Activated naive CD4-positive, alpha-beta T cell treated with anti-CD3 and anti-CD28 coated beads, Interleukin-2, amount 50 U/mL, for 16 hours (primary cell): Measurements from ENCODE around the gene TNFSF8.

Source experiments
- DNase-seq: peaks from one replicate; pipeline ENCODE4 v3.0.0-alpha.2; 2020

Gene TNFSF8

GRCh38 chr9:114935119-114935518, 4.7 kb upstream of the TNFSF8 start:
- DNase-seq: no peak

DNA sequence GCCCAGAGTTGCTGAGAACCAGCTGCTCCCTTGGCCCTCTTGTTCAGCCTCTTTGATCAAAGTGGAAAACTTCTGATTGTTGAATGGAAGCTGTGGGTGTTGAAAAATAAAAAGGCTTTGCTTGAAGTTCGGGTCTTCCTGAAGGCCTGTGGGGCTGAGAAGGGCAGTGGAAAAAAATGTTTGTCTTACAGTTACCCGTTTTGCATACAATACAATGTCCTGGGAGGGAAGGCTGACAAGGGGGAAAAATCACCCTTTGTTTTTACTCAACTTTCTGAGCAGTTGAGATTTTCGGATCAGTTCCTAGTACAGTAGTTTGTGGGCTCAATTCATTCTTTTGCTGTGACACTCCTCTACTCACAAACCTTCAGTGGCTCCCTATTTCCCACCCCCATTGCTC, 2.1 kb upstream of the TNFSF8 start:
- no peak for DNase-seq

DNA sequence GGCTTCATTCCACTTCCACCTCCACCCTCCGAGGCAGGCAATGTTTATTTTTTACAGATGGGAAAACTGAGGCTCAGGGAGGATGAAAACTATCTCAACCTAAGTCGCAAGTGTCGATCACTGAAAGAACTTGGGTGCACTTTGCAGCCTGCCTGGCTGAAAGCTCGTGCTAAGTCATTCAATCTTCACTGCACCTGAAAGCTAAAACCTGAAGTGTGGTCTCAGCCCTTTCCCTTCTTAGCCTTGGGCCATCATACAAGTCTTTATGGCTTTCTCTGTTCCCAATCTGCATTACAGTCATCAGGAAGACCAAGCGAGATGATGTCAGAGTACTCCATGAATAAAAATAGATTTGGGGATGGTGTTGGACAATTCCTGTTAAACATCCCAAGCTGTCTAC, 1.0 kb upstream of the TNFSF8 start:
- DNase-seq: no peak

- DNase-seq: no peak
Measured at GRCh38 chr9:114929201-114929600, 1.2 kb downstream of the TNFSF8 start.

GRCh38 chr9:114928671-114929070, 1.7 kb downstream of the TNFSF8 start:
- no peak for DNase-seq

DNA sequence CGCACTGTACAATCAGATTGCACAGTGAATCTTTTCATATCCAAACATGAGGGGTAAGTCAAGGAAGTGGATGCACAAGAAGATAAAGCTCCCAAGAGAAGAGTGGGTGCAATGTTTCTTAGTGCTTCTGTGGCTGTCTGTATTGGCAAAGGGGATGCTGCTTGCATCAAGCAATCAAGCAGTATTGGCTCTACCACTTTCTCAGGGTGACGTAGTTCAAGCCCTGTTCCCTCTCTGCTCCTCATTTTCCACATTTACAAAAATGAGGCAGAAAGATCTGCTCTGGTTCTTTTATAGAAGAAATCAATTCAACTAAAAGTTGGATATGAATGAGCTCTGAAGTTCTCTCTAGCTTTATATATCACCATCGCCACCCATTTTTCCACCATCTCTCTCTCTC, 2.3 kb downstream of the TNFSF8 start:
- DNase-seq: no peak

DNA sequence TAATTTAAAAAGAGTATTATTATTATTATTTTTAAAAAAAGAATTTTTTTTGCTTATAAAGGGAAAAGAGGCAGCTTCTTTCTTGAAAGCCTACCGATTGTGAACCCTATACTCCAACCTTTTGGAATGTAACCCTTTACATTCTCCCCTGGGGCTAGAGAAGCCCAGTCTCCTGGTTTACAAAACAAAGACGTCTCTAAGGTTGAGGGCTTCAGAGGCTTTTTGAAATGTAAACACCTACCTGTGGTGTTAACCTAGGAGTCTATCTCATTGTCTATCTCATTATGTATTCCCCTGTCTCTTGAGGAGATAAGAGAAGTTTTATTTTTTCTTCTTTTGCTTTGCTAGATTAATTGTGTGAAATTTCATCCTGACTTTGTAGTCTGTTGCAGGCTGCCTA, 4.7 kb downstream of the TNFSF8 start:
- DNase-seq: no peak

GRCh38 chr9:114925039-114925438, 5.4 kb downstream of the TNFSF8 start:
- no peak for DNase-seq

DNA sequence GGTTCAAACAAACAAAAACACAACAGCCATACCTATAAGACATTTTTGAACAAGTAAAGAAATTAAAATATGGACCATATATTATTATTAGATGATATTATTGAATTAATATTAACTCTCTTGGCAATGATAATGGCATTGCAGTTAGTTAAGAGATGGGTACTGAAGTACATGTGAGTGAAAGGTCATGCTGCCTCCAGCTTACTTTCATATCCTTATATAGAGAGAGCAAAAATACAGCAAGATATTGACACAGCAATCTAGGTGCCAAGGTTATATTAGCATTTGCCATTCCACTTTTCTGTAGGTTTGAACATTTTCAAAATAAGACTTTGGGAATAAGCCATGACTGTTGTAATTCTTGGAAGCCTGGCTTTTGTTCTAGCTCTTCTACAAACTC, 6.1 kb downstream of the TNFSF8 start:
- DNase-seq: no peak

- no peak for DNase-seq
Measured at GRCh38 chr9:114923918-114924317, 6.5 kb downstream of the TNFSF8 start.

GRCh38 chr9:114921171-114921570, 9.2 kb downstream of the TNFSF8 start:
- no peak for DNase-seq

DNA sequence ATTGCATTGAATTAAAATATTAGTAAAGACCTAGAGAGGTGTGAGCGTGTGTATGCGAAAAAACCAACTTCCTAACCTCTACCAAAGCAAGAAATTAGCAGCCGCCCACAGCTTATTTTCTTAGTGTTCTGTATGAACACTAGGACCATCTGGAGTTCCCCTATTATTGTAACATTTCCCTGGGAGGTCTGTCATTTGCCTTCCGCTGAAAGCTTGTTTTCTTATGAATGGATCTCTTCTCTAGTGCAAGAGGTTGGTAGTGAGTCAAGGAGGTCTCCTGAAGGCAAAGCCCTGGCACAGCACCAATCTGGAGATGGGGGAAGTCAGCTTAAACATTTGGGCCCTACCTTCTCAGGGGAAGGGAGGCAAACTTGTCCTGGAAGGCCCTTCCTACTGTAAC, 10.8 kb downstream of the TNFSF8 start:
- DNase-seq: no peak

DNA sequence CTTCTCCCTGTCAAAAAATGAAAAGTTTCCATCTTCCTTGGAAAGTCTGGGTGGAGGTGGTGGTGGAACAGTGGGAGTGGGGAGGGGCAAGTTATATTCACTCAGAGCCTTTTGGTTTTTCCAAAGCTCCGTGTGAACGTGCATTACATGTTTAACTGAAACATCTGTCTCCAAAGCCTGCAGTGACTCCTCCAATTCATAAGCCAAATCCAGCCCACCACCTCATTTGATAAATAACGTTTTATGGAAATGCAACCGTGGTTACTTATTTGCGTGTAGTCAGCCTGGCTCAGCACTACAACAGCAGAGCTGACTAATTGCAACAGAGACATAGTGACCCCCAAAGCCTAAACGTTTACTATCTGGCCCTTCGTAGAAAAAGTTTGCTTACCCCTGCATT, 13.9 kb downstream of the TNFSF8 start:
- DNase-seq: no peak

- no peak for DNase-seq
Measured at GRCh38 chr9:114914139-114914538, 16.3 kb downstream of the TNFSF8 start.

GRCh38 chr9:114913656-114914055, 16.7 kb downstream of the TNFSF8 start:
- no peak for DNase-seq

DNA sequence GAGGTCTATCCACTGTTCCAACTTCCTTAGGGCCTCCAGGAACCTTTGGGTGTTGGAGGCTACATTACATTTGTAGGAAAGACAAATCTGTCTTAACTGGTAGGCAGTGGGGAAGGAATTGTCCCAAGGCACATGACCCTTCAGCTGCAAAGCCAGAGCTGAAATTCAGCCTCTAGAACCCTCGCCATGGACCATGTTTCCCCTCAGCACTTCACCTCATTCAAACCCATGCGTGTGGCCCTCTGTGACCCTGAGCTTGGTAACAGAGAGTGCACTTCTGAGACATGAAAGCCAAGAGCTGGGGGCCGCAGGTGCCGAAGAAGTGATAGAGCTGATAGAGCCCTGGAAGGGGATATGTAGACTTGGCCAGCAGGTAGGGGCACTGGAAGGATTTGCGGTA, 17.2 kb downstream of the TNFSF8 start:
- no peak for DNase-seq

GRCh38 chr9:114911167-114911821, 19.1 kb downstream of the TNFSF8 start:
- DNase-seq: no peak

GRCh38 chr9:114910541-114910940, 19.9 kb downstream of the TNFSF8 start:
- no peak for DNase-seq

DNA sequence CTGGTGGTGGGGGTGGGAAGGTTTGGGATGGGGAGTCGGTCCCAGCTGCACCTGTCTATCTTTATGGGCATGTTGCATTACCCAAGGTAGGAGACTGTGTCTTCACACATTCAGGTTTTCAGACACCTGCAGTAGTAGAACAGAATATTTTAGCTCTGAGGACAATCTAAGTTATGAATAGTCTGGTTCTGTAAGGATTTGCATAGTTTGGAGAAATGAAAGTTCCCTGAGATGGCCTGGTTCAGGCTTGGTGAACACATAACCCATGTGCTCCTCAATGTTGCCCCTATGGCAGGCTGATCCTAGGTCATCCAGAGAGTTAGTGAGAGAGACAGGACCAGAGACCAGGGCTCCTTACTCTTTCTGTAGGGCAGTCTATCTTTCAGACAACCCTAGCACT, 20.7 kb downstream of the TNFSF8 start:
- DNase-seq: no peak

- no peak for DNase-seq
Measured at GRCh38 chr9:114908805-114909448, 21.5 kb downstream of the TNFSF8 start.

GRCh38 chr9:114908104-114908622, 22.2 kb downstream of the TNFSF8 start:
- DNase-seq: no peak

- DNase-seq: no peak
Measured at GRCh38 chr9:114906922-114907571, 23.3 kb downstream of the TNFSF8 start.

DNA sequence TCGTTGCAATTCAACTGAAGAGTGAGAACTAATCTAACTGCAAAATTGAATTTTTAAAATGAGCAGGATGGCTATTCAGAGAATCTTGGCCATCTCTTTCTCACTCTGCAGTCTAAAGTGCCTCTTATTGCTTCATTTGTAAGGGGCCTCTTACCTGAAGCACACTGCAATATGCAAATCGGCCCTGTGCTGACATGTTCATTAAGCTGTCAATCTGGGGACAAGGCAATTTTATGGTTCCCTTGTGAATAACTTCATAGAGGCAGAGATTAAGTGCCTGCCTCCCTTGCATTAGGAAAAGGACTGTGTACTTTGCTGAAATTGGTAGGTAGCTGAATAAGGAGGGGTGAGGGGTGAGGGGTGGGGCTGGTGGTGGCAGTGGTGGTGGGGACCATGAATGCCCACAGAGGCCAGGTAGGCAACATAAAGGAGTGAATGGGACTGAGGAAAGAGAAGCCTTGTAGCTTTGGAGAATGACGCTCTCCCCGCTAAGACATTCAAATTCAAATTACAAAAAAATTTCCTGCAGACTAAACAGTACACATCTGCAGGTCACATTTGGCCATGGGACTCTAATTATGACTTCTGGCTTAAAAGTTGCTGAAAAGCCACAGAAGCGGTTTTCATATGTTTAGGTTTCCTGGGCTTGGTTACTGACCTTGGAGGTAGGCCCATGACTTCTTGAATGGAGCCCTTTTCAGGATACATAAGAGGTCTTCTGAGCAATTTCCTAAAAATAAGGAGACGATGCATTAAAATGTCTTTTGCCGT, 25.0 kb downstream of the TNFSF8 start:
- DNase-seq: no peak
